SK-N-SH treated with all-trans-retinoic acid at 6 μM for 48 hours (cell line): ENCODE data around the gene DNAJC22.

Experiments
- ATAC-seq: fragments of 200-7000 bp; cut with Tn5 transposase; 3 replicates; pipeline ENCODE4 v1.9.1; 2020; ENCODE audit warnings: mild to moderate bottlenecking, moderate library complexity
- ARNTL ChIP-seq: fragments of 450-650 bp; formaldehyde crosslinking; IDR thresholded peaks from 2 replicates; pipeline ENCODE4 v1.5.0; 2020; ENCODE audit warnings: low read depth, mild to moderate bottlenecking, moderate library complexity, borderline replicate concordance
- BACH2 ChIP-seq: fragments of 250-450 bp; sonication (Bioruptor Pico); IDR thresholded peaks from 2 replicates; pipeline ENCODE4 v1.9.0; 2021; ENCODE audit warnings: mild to moderate bottlenecking, borderline replicate concordance
- CSRNP3 ChIP-seq: fragments of 250-450 bp; sonication (Bioruptor Pico); IDR thresholded peaks from 2 replicates; pipeline ENCODE4 v1.5.1; 2021; ENCODE audit warnings: mild to moderate bottlenecking, moderate library complexity
- ESRRG ChIP-seq: fragments of 250-450 bp; sonication (Bioruptor Pico); IDR thresholded peaks from 2 replicates; pipeline ENCODE4 v1.6.1; 2021; ENCODE audit warnings: mild to moderate bottlenecking
- GLIS3 ChIP-seq: fragments of 250-450 bp; sonication (Bioruptor Pico); IDR thresholded peaks from 2 replicates; pipeline ENCODE4 v1.5.0; 2020; ENCODE audit warnings: mild to moderate bottlenecking, moderate library complexity
- ISL1 ChIP-seq: fragments of 250-450 bp; sonication (Bioruptor Pico); IDR thresholded peaks from 2 replicates; pipeline ENCODE4 v2.1.2; 2022; ENCODE audit warnings: mild to moderate bottlenecking, moderate library complexity
- OSR1 ChIP-seq: fragments of 250-450 bp; sonication (Bioruptor Pico); IDR thresholded peaks from 2 replicates; pipeline ENCODE4 v1.8.0; 2022; ENCODE audit warnings: moderate library complexity, mild to moderate bottlenecking, inconsistent platforms
- PATZ1 ChIP-seq: fragments of 250-450 bp; sonication (Bioruptor Pico); IDR thresholded peaks from 2 replicates; pipeline ENCODE4 v1.8.0; 2020; ENCODE audit warnings: mild to moderate bottlenecking, moderate library complexity, borderline replicate concordance
- RARB ChIP-seq: fragments of 250-450 bp; sonication (Bioruptor Pico); IDR thresholded peaks from 2 replicates; pipeline ENCODE4 v1.8.0; 2021; ENCODE audit warnings: mild to moderate bottlenecking, moderate library complexity
- SNAI2 ChIP-seq: fragments of 250-450 bp; sonication (Bioruptor Pico); IDR thresholded peaks from 2 replicates; pipeline ENCODE4 v1.5.0; 2020; ENCODE audit warnings: mild to moderate bottlenecking, moderate library complexity
- TCF4 ChIP-seq: fragments of 250-450 bp; sonication (Bioruptor Pico); IDR thresholded peaks from 2 replicates; pipeline ENCODE4 v1.8.0; 2021; ENCODE audit warnings: mild to moderate bottlenecking, moderate library complexity, borderline replicate concordance
- TOX ChIP-seq: fragments of 250-450 bp; sonication (Bioruptor Pico); IDR thresholded peaks from 2 replicates; pipeline ENCODE4 v1.8.0; 2021; ENCODE audit warnings: mild to moderate bottlenecking, moderate library complexity, borderline replicate concordance
- ZC3H10 ChIP-seq: fragments of 250-450 bp; sonication (Bioruptor Pico); IDR thresholded peaks from 2 replicates; pipeline ENCODE4 v1.5.1; 2021; ENCODE audit warnings: mild to moderate bottlenecking, moderate library complexity
- ZFP3 ChIP-seq: fragments of 250-450 bp; sonication (Bioruptor Pico); IDR thresholded peaks from 2 replicates; pipeline ENCODE4 v1.5.0; 2020; ENCODE audit warnings: mild to moderate bottlenecking, moderate library complexity
- ZFP30 ChIP-seq: fragments of 450-650 bp; formaldehyde crosslinking; IDR thresholded peaks from 2 replicates; pipeline ENCODE4 v1.5.0; 2022; ENCODE audit warnings: mild to moderate bottlenecking, moderate library complexity
- ZNF565 ChIP-seq: fragments of 450-650 bp; formaldehyde crosslinking; conservative IDR thresholded peaks from 2 replicates; pipeline ENCODE4 v1.5.0; 2020; ENCODE audit warnings: low read depth, mild to moderate bottlenecking, moderate library complexity
- ZNF70 ChIP-seq: fragments of 450-650 bp; formaldehyde crosslinking; IDR thresholded peaks from 2 replicates; pipeline ENCODE4 v1.5.0; 2020; ENCODE audit warnings: mild to moderate bottlenecking, moderate library complexity
- ZNF8 ChIP-seq: fragments of 450-650 bp; formaldehyde crosslinking; IDR thresholded peaks from 2 replicates; pipeline ENCODE4 v1.5.0; 2020; ENCODE audit warnings: mild to moderate bottlenecking, moderate library complexity
- TF ChIP-seq, protein P1 (sequence below): fragments of 250-450 bp; sonication (Bioruptor Pico); IDR thresholded peaks from 2 replicates; pipeline ENCODE4 v1.5.0; 2020; ENCODE audit warnings: mild to moderate bottlenecking, moderate library complexity
- TF ChIP-seq, protein P2 (sequence below): fragments of 250-450 bp; sonication (Bioruptor Pico); IDR thresholded peaks from 2 replicates; pipeline ENCODE4 v1.8.0; 2021; ENCODE audit warnings: low read depth, mild to moderate bottlenecking, moderate library complexity, borderline replicate concordance
- TF ChIP-seq, protein P3 (sequence below): fragments of 250-450 bp; sonication (Bioruptor Pico); IDR thresholded peaks from 2 replicates; pipeline ENCODE4 v1.5.1; 2020; ENCODE audit warnings: low read depth, mild to moderate bottlenecking, moderate library complexity

DNAJC22 gene

GRCh38 chr12:49336645-49337584 lies 9.8 kb upstream of the DNAJC22 start, which contains the start of gene C1QL4:
Gene C1QL4, minus strand, starts transcription at chr12:49337188. Its CDS starts 711 bp downstream, at chr12:49336477.
- TF ChIP-seq TCF4 (CRISPR knock-in tag) (no peak), RARB (CRISPR knock-in tag) (no peak), CSRNP3 (CRISPR knock-in tag) (no peak), BACH2 (CRISPR knock-in tag) (no peak), ZFP3 (CRISPR knock-in tag) (no peak), OSR1 (CRISPR knock-in tag) (no peak), ZNF70 (CRISPR knock-in tag) (no peak), ARNTL (no peak), ZNF565 (CRISPR knock-in tag) (no peak), ISL1 (CRISPR knock-in tag) (no peak), ZC3H10 (no peak)
- TF ChIP-seq, protein P1, sequence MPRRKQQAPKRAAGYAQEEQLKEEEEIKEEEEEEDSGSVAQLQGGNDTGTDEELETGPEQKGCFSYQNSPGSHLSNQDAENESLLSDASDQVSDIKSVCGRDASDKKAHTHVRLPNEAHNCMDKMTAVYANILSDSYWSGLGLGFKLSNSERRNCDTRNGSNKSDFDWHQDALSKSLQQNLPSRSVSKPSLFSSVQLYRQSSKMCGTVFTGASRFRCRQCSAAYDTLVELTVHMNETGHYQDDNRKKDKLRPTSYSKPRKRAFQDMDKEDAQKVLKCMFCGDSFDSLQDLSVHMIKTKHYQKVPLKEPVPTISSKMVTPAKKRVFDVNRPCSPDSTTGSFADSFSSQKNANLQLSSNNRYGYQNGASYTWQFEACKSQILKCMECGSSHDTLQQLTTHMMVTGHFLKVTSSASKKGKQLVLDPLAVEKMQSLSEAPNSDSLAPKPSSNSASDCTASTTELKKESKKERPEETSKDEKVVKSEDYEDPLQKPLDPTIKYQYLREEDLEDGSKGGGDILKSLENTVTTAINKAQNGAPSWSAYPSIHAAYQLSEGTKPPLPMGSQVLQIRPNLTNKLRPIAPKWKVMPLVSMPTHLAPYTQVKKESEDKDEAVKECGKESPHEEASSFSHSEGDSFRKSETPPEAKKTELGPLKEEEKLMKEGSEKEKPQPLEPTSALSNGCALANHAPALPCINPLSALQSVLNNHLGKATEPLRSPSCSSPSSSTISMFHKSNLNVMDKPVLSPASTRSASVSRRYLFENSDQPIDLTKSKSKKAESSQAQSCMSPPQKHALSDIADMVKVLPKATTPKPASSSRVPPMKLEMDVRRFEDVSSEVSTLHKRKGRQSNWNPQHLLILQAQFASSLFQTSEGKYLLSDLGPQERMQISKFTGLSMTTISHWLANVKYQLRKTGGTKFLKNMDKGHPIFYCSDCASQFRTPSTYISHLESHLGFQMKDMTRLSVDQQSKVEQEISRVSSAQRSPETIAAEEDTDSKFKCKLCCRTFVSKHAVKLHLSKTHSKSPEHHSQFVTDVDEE (CRISPR knock-in tag), result no peak
- TF ChIP-seq, protein P2, sequence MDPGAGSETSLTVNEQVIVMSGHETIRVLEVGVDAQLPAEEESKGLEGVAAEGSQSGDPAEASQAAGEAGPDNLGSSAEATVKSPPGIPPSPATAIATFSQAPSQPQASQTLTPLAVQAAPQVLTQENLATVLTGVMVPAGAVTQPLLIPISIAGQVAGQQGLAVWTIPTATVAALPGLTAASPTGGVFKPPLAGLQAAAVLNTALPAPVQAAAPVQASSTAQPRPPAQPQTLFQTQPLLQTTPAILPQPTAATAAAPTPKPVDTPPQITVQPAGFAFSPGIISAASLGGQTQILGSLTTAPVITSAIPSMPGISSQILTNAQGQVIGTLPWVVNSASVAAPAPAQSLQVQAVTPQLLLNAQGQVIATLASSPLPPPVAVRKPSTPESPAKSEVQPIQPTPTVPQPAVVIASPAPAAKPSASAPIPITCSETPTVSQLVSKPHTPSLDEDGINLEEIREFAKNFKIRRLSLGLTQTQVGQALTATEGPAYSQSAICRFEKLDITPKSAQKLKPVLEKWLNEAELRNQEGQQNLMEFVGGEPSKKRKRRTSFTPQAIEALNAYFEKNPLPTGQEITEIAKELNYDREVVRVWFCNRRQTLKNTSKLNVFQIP, result no peak
- TF ChIP-seq, protein P3, sequence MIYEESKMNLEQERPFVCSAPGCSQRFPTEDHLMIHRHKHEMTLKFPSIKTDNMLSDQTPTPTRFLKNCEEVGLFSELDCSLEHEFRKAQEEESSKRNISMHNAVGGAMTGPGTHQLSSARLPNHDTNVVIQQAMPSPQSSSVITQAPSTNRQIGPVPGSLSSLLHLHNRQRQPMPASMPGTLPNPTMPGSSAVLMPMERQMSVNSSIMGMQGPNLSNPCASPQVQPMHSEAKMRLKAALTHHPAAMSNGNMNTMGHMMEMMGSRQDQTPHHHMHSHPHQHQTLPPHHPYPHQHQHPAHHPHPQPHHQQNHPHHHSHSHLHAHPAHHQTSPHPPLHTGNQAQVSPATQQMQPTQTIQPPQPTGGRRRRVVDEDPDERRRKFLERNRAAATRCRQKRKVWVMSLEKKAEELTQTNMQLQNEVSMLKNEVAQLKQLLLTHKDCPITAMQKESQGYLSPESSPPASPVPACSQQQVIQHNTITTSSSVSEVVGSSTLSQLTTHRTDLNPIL (CRISPR knock-in tag), result no peak
- peak; percentile 89 for ATAC-seq

- TF ChIP-seq BACH2 (CRISPR knock-in tag) (no peak), SNAI2 (CRISPR knock-in tag) (no peak), ESRRG (CRISPR knock-in tag) (no peak), PATZ1 (CRISPR knock-in tag) (no peak), ZNF70 (CRISPR knock-in tag) (no peak), ZFP30 (CRISPR knock-in tag) (no peak), GLIS3 (CRISPR knock-in tag) (no peak), TOX (no peak), TCF4 (CRISPR knock-in tag) (no peak), ZC3H10 (no peak), ZNF8 (CRISPR knock-in tag) (no peak)
- ATAC-seq, result no peak
Observed at GRCh38 chr12:49338830-49339463, 7.7 kb upstream of the DNAJC22 start.
